Heart left ventricle (tissue), 13 donors: Measurements from ENCODE around the gene GPR15LG.

Experiments used
- POLR2A ChIP-seq, 2 donors: fragments of 450-650 bp; IDR thresholded peaks; one replicate each; pipeline ENCODE4 v1.6.1; 2017; ENCODE audit warnings: antibody characterized with exemption in 2 of 2, mild to moderate bottlenecking in 2 of 2, moderate library complexity in 2 of 2
- TF ChIP-seq, protein P1 (sequence below), 12 donors: fragments of 200-600 bp; sonication (generic) in 4 of 12; IDR thresholded peaks; one replicate each; pipeline versions ENCODE4 v1.5.0 to v1.8.0; 2018 to 2022; ENCODE audit warnings: antibody characterized with exemption in 12 of 12, mild to moderate bottlenecking in 5 of 12
- donor health status: ischemic (EF 13 %, LVEDD 7.1; RV severe dilation, severe dysfunction).
- donor health status: DM: no; HTN: yes; CAD: no.
- donor health status: DM: no; HTN: no; CAD: no.
- donor health status: ischemic (EF 25% LVEDD 6.9; RV normal size, moderate dysfunction).
- donor health status: ischemic (EF 25% LVEDD 5.7; RV mildly dilated, moderate dysfunction).
- donor health status: ischemic (EF 35%, LVEDD 5.7; RV mildly dilated, moderate dysfunction).
- donor health status: nonischemic (EF 11% LVEDD 7.7; RV severe dilation, severe dysfunction).
- donor health status: DM: yes; HTN: yes; CAD: no.
- donor health status: PGD.
- donor health status: ischemic (EF 29% LVEDD 5.4; RV normal size, mild dysfunction).
- donor health status: nonischemic (EF 23%, LVEDD 6.1; RV moderate dilation, normal function).

DNA sequence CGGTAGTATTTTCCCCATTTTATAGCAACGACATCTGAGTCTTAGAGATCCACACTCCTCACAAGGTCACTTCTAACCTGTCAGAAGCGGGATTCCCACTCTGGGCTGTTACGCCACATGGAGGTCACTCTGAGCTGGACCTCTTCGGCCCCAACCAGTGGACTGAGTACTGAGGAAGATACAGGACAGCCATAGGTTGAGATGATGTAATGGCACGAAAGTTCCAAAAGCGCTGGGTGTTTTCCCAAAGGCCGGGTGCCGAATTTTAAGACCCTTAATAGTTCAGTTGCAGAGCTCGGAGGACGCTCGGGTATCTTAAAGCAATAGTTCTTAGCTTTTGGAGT lies 33.6 kb upstream of the GPR15LG start:
- TF ChIP-seq, protein P1, sequence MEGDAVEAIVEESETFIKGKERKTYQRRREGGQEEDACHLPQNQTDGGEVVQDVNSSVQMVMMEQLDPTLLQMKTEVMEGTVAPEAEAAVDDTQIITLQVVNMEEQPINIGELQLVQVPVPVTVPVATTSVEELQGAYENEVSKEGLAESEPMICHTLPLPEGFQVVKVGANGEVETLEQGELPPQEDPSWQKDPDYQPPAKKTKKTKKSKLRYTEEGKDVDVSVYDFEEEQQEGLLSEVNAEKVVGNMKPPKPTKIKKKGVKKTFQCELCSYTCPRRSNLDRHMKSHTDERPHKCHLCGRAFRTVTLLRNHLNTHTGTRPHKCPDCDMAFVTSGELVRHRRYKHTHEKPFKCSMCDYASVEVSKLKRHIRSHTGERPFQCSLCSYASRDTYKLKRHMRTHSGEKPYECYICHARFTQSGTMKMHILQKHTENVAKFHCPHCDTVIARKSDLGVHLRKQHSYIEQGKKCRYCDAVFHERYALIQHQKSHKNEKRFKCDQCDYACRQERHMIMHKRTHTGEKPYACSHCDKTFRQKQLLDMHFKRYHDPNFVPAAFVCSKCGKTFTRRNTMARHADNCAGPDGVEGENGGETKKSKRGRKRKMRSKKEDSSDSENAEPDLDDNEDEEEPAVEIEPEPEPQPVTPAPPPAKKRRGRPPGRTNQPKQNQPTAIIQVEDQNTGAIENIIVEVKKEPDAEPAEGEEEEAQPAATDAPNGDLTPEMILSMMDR (IDR thresholded peaks at IDR 0.05): no peak
- no peak for TF ChIP-seq POLR2A (IDR thresholded peaks at IDR 0.05)
